ENCODE measurements around the gene CELF3.

Gene CELF3

GRCh38 chr1:151720554-151720953, 4.0 kb upstream of the CELF3 start:
- DNase-seq = no peak

GRCh38 chr1:151720125-151720524, 3.5 kb upstream of the CELF3 start:
- DNase-seq = no peak

GRCh38 chr1:151718666-151719065, 2.1 kb upstream of the CELF3 start:
- no peak for DNase-seq

GRCh38 chr1:151718011-151718431, 1.4 kb upstream of the CELF3 start:
- no peak for DNase-seq

- no peak for DNase-seq
These were observed 219 bp downstream of the CELF3 start for GRCh38 chr1:151716405-151716762.

- no peak for DNase-seq
These were observed 738 bp downstream of the CELF3 start for GRCh38 chr1:151715726-151716404.

- no peak for DNase-seq
These were observed 1.5 kb downstream of the CELF3 start for GRCh38 chr1:151714820-151715725.

- DNase-seq = no peak
These were observed 2.7 kb downstream of the CELF3 start for GRCh38 chr1:151713874-151714273.

- DNase-seq = no peak
These were observed 3.6 kb downstream of the CELF3 start for GRCh38 chr1:151713044-151713443.

- DNase-seq = no peak
These were observed 4.7 kb downstream of the CELF3 start for GRCh38 chr1:151711951-151712350.

GRCh38 chr1:151711044-151711800, 5.4 kb downstream of the CELF3 start:
- no peak for DNase-seq

GRCh38 chr1:151710187-151710840, 6.3 kb downstream of the CELF3 start:
- DNase-seq = no peak

- DNase-seq = no peak
These were observed 7.7 kb downstream of the CELF3 start for GRCh38 chr1:151708891-151709290.

GRCh38 chr1:151707541-151708065, 9.0 kb downstream of the CELF3 start:
- DNase-seq = no peak

- DNase-seq = no peak
These were observed 9.9 kb downstream of the CELF3 start for GRCh38 chr1:151706464-151707415.

GRCh38 chr1:151705753-151706463, 10.7 kb downstream of the CELF3 start:
- no peak for DNase-seq

- no peak for DNase-seq
These were observed 11.5 kb downstream of the CELF3 start for GRCh38 chr1:151705146-151705545.

- DNase-seq = no peak
These were observed 12.4 kb downstream of the CELF3 start for GRCh38 chr1:151704246-151704645.

GRCh38 chr1:151703813-151704212, 12.8 kb downstream of the CELF3 start:
- no peak for DNase-seq

- no peak for DNase-seq
These were observed 13.7 kb downstream of the CELF3 start for GRCh38 chr1:151702936-151703335.

- DNase-seq = no peak
These were observed 15.1 kb downstream of the CELF3 start for GRCh38 chr1:151701515-151701914.

All from T-helper 1 cell (primary cell).